ENCODE results near the gene ZPR1.

Gene ZPR1

GRCh38 chr11:116829525-116830183, 41.8 kb upstream of the ZPR1 start, which contains the start of gene APOC3:
APOC3 (plus strand) TSS chr11:116829907; CDS start chr11:116830583, 676 bp downstream.
- CTCF ChIA-PET, result interaction anchor here (0.6 kb wide), 1 partner anchor 36 kb away, joined by 3 read pairs; no protein-coding TSS in a partner anchor
- no peak within 1 kb of the TSS for H3K27ac ChIP-seq
- no peak for DNase-seq (ENCODE audit: low spot score)
- POLR2A ChIA-PET (ENCODE audit: low non-redundant PET), result no interaction called here
- TF ChIP-seq CTCF (conservative IDR thresholded peaks at IDR 0.05; ENCODE audit: low read depth), result no peak

- no peak overlapping the region for H3K27ac ChIP-seq
These were observed 41.1 kb upstream of the ZPR1 start for GRCh38 chr11:116828632-116829524.

GRCh38 chr11:116827461-116827860, 39.6 kb upstream of the ZPR1 start:
- no peak for TF ChIP-seq CTCF (conservative IDR thresholded peaks at IDR 0.05; ENCODE audit: low read depth)

More at GRCh38 chr11:116828632-116829524, 41.1 kb upstream of the ZPR1 start:
- ChIA-PET CTCF (no interaction called here), POLR2A (ENCODE audit: low non-redundant PET) (no interaction called here)
- TF ChIP-seq CTCF (conservative IDR thresholded peaks at IDR 0.05; ENCODE audit: low read depth), result no peak
- no peak for DNase-seq (ENCODE audit: low spot score)

GRCh38 chr11:116826751-116827431, 39.1 kb upstream of the ZPR1 start:
- ChIA-PET POLR2A (ENCODE audit: low non-redundant PET) (no interaction called here), CTCF (interaction anchor here (1.0 kb wide), 1 partner anchor 9 kb away, joined by 3 read pairs; no protein-coding TSS in a partner anchor)
- H3K27ac ChIP-seq, result no peak overlapping the region
- no peak for DNase-seq (ENCODE audit: low spot score)
- TF ChIP-seq CTCF (conservative IDR thresholded peaks at IDR 0.05; ENCODE audit: low read depth), result no peak

More at GRCh38 chr11:116827461-116827860, 39.6 kb upstream of the ZPR1 start:
- CTCF ChIA-PET, result interaction anchor here (1.0 kb wide), 1 partner anchor 8 kb away, joined by 3 read pairs; no protein-coding TSS in a partner anchor
- no peak overlapping the region for H3K27ac ChIP-seq
- no peak for DNase-seq (ENCODE audit: low spot score)
- POLR2A ChIA-PET (ENCODE audit: low non-redundant PET), result no interaction called here

- no peak for TF ChIP-seq CTCF (conservative IDR thresholded peaks at IDR 0.05; ENCODE audit: low read depth)
- H3K27ac ChIP-seq, result no peak overlapping the region
- ChIA-PET POLR2A (ENCODE audit: low non-redundant PET) (no interaction called here), CTCF (interaction anchor here (1.0 kb wide), 1 partner anchor 10 kb away, joined by 3 read pairs; no protein-coding TSS in a partner anchor)
- DNase-seq (ENCODE audit: low spot score), result no peak
These were observed 38.3 kb upstream of the ZPR1 start for GRCh38 chr11:116825854-116826750.

Measured in RWPE1 (cell line).